ENCODE results near the gene PALD1.

GRCh38 chr10:70505908-70506307 lies 27.3 kb downstream of the PALD1 start:
- TF ChIP-seq, protein P1, sequence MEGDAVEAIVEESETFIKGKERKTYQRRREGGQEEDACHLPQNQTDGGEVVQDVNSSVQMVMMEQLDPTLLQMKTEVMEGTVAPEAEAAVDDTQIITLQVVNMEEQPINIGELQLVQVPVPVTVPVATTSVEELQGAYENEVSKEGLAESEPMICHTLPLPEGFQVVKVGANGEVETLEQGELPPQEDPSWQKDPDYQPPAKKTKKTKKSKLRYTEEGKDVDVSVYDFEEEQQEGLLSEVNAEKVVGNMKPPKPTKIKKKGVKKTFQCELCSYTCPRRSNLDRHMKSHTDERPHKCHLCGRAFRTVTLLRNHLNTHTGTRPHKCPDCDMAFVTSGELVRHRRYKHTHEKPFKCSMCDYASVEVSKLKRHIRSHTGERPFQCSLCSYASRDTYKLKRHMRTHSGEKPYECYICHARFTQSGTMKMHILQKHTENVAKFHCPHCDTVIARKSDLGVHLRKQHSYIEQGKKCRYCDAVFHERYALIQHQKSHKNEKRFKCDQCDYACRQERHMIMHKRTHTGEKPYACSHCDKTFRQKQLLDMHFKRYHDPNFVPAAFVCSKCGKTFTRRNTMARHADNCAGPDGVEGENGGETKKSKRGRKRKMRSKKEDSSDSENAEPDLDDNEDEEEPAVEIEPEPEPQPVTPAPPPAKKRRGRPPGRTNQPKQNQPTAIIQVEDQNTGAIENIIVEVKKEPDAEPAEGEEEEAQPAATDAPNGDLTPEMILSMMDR (IDR thresholded peaks at IDR 0.05): no peak
- TF ChIP-seq POLR2A (IDR thresholded peaks at IDR 0.05): no peak

Measured in body of pancreas (tissue), 4 donors.